Measurements from ENCODE around the gene ITGAL.
A peak's percentile ranks its signal among the peaks of the same experiment; 100 is the strongest.
"Not testable (repeated sequence)": the region's sequence is repeated elsewhere in the genome, so short reads cannot be mapped to it uniquely, and the experiment has no call there.

ITGAL gene

GRCh38 chr16:30491744-30492308 is 19.3 kb downstream of the ITGAL start:
- DNase-seq (ENCODE audit: low read depth, low spot score): peak; percentile 46

- no peak for DNase-seq (ENCODE audit: low read depth, low spot score)
Observed at GRCh38 chr16:30493941-30494488, 21.5 kb downstream of the ITGAL start.

GRCh38 chr16:30494709-30495108 is 22.2 kb downstream of the ITGAL start:
- DNase-seq (ENCODE audit: low read depth, low spot score): no peak

- DNase-seq (ENCODE audit: low read depth, low spot score): no peak
Observed at GRCh38 chr16:30499284-30499683, 26.7 kb downstream of the ITGAL start.

- DNase-seq (ENCODE audit: low read depth, low spot score): no peak
Observed at GRCh38 chr16:30503403-30504296, 31.1 kb downstream of the ITGAL start.

- no peak for DNase-seq (ENCODE audit: low read depth, low spot score)
Observed at GRCh38 chr16:30509081-30509765, 36.7 kb downstream of the ITGAL start.

GRCh38 chr16:30510376-30510938 is 37.9 kb downstream of the ITGAL start:
- no peak for DNase-seq (ENCODE audit: low read depth, low spot score)

- DNase-seq (ENCODE audit: low read depth, low spot score): no peak
Observed at GRCh38 chr16:30511509-30511908, 39.0 kb downstream of the ITGAL start.

- DNase-seq (ENCODE audit: low read depth, low spot score): no peak
Observed at GRCh38 chr16:30515275-30515674, 42.7 kb downstream of the ITGAL start.

- no peak for DNase-seq (ENCODE audit: low read depth, low spot score)
Observed at GRCh38 chr16:30518552-30518951, 46.0 kb downstream of the ITGAL start.

- no peak for DNase-seq (ENCODE audit: low read depth, low spot score)
Observed at GRCh38 chr16:30519120-30520049, 46.8 kb downstream of the ITGAL start.

GRCh38 chr16:30521476-30521872 is 48.9 kb downstream of the ITGAL start:
- no peak for DNase-seq (ENCODE audit: low read depth, low spot score)

- DNase-seq (ENCODE audit: low read depth, low spot score): no peak
Observed at GRCh38 chr16:30521873-30522641, 49.5 kb downstream of the ITGAL start.

- not testable (repeated sequence) for DNase-seq (ENCODE audit: low read depth, low spot score)
Observed at GRCh38 chr16:30522702-30523463, 50.3 kb downstream of the ITGAL start.

GRCh38 chr16:30523768-30524574 is 51.4 kb downstream of the ITGAL start:
- DNase-seq (ENCODE audit: low read depth, low spot score): no peak

GRCh38 chr16:30524575-30525568 is 52.3 kb downstream of the ITGAL start:
- DNase-seq (ENCODE audit: low read depth, low spot score): no peak

GRCh38 chr16:30525844-30526136 is 53.2 kb downstream of the ITGAL start:
- no peak for DNase-seq (ENCODE audit: low read depth, low spot score)

Measured in brain pericyte (primary cell).